ENCODE measurements around the gene SMIM13. TPM values are rescaled to one million over a fixed set of nuclear protein-coding genes. Genes with fewer than 3 reads are reported as not detected.

Gene SMIM13
- total RNA-seq, 2 experiments from 2014 or later: 3.0 to 4.6 TPM

GRCh38 chr6:11161031-11161956, 67.7 kb downstream of the SMIM13 start:
- Mint-ChIP-seq H3K27me3 (no peaks in the 10 kb centered on the region), H3K4me1 (ENCODE audit: low read depth) (no peaks in the 10 kb centered on the region), H3K36me3 (ENCODE audit: low read depth) (no peaks in the 10 kb centered on the region), H3K27ac (no peak overlapping the region), H3K9me3 (no peaks in the 10 kb centered on the region), H3K4me3 (no peak overlapping the region)
- TF ChIP-seq, protein P1, sequence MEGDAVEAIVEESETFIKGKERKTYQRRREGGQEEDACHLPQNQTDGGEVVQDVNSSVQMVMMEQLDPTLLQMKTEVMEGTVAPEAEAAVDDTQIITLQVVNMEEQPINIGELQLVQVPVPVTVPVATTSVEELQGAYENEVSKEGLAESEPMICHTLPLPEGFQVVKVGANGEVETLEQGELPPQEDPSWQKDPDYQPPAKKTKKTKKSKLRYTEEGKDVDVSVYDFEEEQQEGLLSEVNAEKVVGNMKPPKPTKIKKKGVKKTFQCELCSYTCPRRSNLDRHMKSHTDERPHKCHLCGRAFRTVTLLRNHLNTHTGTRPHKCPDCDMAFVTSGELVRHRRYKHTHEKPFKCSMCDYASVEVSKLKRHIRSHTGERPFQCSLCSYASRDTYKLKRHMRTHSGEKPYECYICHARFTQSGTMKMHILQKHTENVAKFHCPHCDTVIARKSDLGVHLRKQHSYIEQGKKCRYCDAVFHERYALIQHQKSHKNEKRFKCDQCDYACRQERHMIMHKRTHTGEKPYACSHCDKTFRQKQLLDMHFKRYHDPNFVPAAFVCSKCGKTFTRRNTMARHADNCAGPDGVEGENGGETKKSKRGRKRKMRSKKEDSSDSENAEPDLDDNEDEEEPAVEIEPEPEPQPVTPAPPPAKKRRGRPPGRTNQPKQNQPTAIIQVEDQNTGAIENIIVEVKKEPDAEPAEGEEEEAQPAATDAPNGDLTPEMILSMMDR (IDR thresholded peaks at IDR 0.05): no peak
- CTCF ChIA-PET: no interaction called here
- ATAC-seq (ENCODE audit: poor library complexity): no peak
- Histone ChIP-seq H3K27me3 (ENCODE audit: control insufficient read depth in 1 of 2, insufficient read depth in 2 of 2, low read length in 2 of 2) (no peaks in the 10 kb centered on the region), H3K9me3 (ENCODE audit: control insufficient read depth in 1 of 2, insufficient read depth in 1 of 2, low read length in 2 of 2) (no peaks in the 10 kb centered on the region), H3K4me3 (ENCODE audit: low read length) (no peak overlapping the region), H3K4me1 (ENCODE audit: insufficient read depth, low read length) (no peaks in the 10 kb centered on the region), H3K27ac (ENCODE audit: low read depth in 1 of 2, low read length in 2 of 2) (no peak overlapping the region), H3K36me3 (ENCODE audit: insufficient read depth, low read length) (no peaks in the 10 kb centered on the region)
- intact Hi-C loops (cut with DNase I, micrococcal nuclease): no loop called here
- no peak for DNase-seq
- POLR2A ChIA-PET: no interaction called here

GRCh38 chr6:11162262-11162661, 68.6 kb downstream of the SMIM13 start:
- no peaks in the 10 kb centered on the region for H3K9me3 ChIP-seq (ENCODE audit: control insufficient read depth in 1 of 2, insufficient read depth in 1 of 2, low read length in 2 of 2)
- no peaks in the 10 kb centered on the region for H3K27me3 ChIP-seq (ENCODE audit: control insufficient read depth in 1 of 2, insufficient read depth in 2 of 2, low read length in 2 of 2)
- Mint-ChIP-seq H3K27ac (no peak overlapping the region), H3K4me3 (no peak overlapping the region), H3K9me3 (no peaks in the 10 kb centered on the region), H3K36me3 (ENCODE audit: low read depth) (no peaks in the 10 kb centered on the region), H3K27me3 (no peaks in the 10 kb centered on the region), H3K4me1 (ENCODE audit: low read depth) (no peaks in the 10 kb centered on the region)
- ChIA-PET POLR2A (no interaction called here), CTCF (interaction anchor here (0.5 kb wide), 1 partner anchor 103 kb away, joined by 3 read pairs; no protein-coding TSS in a partner anchor)
- TF ChIP-seq, protein P1 (IDR thresholded peaks at IDR 0.05): no peak
- no peaks in the 10 kb centered on the region for H3K36me3 ChIP-seq (ENCODE audit: insufficient read depth, low read length)
- no peaks in the 10 kb centered on the region for H3K4me1 ChIP-seq (ENCODE audit: insufficient read depth, low read length)
- ATAC-seq (ENCODE audit: poor library complexity) (no peak), DNase-seq (no peak)
- H3K27ac ChIP-seq (ENCODE audit: low read depth in 1 of 2, low read length in 2 of 2): no peak overlapping the region
- intact Hi-C loops (cut with DNase I, micrococcal nuclease): no loop called here
- no peak overlapping the region for H3K4me3 ChIP-seq (ENCODE audit: low read length)

DNA sequence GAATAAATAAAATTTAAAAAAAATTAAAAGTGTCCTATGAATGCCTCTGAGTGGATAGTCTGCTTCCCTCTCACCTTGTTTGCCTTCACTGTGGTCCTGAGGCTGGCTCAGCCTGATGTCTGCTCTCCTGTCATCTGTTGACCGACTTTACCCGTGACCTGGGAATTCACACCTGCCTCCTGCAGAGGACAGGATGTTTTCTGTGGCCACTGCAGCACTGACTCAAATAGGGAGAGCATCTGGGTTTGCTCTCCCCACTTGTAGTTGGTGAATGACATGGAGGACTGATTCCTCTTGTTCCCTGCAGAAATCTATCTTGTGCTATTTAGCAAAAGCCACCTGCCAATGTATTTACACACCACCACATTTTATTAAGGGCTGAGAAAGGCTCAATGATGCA, 70.3 kb downstream of the SMIM13 start:
- no peaks in the 10 kb centered on the region for H3K27me3 Mint-ChIP-seq
- H3K4me3 Mint-ChIP-seq: no peak overlapping the region
- Histone ChIP-seq H3K27me3 (ENCODE audit: control insufficient read depth in 1 of 2, insufficient read depth in 2 of 2, low read length in 2 of 2) (no peaks in the 10 kb centered on the region), H3K36me3 (ENCODE audit: insufficient read depth, low read length) (no peaks in the 10 kb centered on the region), H3K4me3 (ENCODE audit: low read length) (no peak overlapping the region), H3K4me1 (ENCODE audit: insufficient read depth, low read length) (no peaks in the 10 kb centered on the region), H3K27ac (ENCODE audit: low read depth in 1 of 2, low read length in 2 of 2) (no peak overlapping the region), H3K9me3 (ENCODE audit: control insufficient read depth in 1 of 2, insufficient read depth in 1 of 2, low read length in 2 of 2) (no peaks in the 10 kb centered on the region)
- no peaks in the 10 kb centered on the region for H3K9me3 Mint-ChIP-seq
- DNase-seq (no peak), ATAC-seq (ENCODE audit: poor library complexity) (no peak)
- no peak overlapping the region for H3K27ac Mint-ChIP-seq
- ChIA-PET POLR2A (no interaction called here), CTCF (no interaction called here)
- intact Hi-C loops (cut with DNase I, micrococcal nuclease): no loop called here
- TF ChIP-seq, protein P1 (IDR thresholded peaks at IDR 0.05): no peak
- no peaks in the 10 kb centered on the region for H3K36me3 Mint-ChIP-seq (ENCODE audit: low read depth)
- H3K4me1 Mint-ChIP-seq (ENCODE audit: low read depth): no peaks in the 10 kb centered on the region
